GM19463 (cell line): Measurements from ENCODE around the gene FREM1.

ENCODE experiments used
- ATAC-seq: cut with Tn5 transposase; IDR thresholded peaks from one replicate; pipeline ENCODE4 v1.9.1; 2021; ENCODE audit warnings: mild to moderate bottlenecking, moderate library complexity; ENCODE audit not compliant: unreplicated experiment

Gene FREM1

DNA sequence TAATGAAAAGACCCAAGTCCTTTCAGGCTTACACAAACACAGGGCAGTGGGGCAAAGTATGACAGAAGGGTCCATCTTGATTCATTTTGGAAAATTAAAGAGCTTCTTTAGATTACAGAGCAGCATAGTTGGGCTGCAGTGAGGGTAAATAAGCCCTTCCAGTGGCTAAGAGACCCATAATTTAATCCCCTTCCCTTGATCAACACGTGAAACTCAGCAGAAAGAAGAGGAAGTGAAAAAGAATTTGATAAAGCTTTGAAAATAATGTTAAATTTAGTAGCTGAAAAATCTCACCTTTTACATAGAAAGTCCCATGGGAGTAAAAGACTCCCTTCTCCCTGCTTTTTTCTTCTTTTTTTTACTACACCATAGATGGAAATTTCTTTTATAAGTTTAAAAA lies 87.6 kb downstream of the FREM1 start:
- ATAC-seq: no peak

DNA sequence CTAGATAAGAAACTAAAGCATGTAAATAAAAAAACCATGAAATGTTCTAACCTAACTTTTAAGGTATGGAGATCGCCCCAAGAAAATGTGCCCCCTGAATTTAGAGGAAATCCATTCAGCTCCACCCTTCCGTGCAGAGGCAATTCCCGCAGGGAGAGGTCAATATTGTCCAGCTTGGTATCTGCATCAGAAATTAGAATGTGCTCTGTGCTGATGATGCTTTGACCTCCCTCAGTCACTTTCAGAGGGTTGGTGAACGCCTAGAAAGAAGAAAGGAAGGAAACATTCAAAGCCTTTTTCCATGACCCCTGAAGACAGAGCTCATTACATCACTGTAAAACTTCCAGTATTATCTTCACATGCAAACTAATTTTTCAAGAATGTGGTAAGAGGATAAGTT lies 91.0 kb downstream of the FREM1 start:
- no peak for ATAC-seq

DNA sequence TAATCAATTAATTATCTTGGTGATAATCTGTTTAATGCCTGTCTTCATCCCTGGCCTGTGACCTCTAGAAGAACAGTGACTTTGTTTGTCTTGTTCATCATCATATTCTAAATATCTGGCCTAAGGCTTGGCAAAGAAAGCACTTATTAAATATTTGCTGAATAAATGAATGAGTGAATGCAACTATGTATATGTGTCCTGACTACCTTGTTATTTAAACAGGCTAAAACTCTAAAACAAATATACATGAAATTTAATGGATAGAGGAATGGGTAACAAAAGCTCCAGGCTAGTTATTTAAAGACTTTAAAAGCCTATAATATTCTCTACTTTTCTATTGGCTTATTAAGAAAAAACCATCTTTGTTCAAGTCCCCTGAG lies 96.0 kb downstream of the FREM1 start:
- no peak for ATAC-seq

DNA sequence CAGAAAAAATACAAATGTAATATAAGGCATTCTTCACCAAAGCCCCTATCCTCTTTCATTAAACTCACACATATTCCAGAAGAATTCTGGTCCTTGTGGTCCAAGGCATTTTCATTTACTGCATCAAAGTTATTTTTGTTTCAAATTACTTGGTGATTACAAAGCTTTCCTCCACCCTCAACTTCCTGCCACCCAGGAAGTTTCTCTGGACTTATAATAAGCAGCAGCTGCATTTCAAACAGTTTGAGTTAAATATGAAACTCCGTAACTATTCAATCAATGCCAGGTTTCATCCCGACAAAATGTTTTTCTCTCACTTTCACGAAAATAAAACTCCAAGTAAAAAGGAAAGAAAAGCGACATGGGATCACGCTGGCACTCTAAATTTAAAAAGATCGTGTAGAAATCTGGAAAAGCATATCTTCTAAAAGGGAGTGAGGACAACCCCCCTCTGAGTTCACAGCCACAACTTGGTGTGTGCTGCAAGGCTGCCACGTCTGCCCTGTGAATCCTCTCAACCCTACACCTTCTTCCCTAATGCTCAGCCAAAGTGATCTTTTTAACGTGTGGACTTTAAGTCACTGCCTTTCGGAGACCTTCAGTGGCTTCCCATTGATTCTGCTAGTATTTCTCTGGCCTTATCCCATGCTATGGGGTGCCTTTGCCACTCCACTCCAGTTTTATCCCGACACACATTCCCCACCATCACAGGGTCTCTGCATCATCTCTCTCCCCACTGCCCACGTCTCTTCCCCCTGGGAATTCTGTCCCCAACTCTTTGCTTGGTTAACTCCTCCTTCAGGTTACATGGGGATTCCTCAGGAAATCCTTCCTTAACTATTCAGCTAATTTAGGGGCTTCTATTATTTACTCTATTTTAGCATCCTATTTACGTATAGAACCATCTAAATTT lies 96.6 kb downstream of the FREM1 start:
- ATAC-seq: no peak

DNA sequence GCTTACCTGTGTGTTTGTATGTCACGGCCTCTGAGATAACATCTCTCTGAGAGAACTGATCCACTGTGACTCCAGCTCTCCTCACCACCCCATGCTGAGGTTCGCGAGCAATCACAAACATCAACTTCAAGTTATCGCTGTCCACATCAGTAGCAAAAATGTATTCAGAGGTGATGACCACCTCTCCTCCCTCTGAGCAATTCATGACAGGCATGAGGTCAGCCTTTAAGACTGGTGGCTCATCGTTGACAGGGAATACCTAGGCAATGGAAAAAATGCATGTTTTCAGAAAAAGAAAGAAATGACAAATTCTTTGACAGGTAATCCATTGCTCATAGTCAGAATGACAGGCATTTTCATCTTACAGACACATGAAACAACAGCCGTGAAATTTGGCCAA lies 97.4 kb downstream of the FREM1 start:
- ATAC-seq: no peak

DNA sequence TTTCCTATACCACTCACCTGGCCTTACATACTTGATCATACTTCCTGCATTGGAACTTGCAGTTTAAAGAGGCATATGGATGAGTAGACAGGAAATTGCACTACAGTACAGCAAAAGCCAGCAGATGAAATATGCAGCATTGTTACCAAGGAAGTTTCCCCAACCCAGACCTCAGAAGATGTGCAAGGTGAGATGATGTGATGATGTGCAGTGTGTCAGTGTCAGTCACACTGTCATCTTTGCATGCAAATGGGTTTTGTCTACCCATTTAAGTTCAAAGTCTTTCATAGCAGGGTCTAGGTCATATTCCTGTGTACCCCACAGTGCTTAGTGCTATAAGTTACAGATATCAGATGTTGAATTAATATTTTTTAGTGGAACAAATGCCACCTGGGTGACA lies 98.4 kb downstream of the FREM1 start:
- ATAC-seq: no peak

DNA sequence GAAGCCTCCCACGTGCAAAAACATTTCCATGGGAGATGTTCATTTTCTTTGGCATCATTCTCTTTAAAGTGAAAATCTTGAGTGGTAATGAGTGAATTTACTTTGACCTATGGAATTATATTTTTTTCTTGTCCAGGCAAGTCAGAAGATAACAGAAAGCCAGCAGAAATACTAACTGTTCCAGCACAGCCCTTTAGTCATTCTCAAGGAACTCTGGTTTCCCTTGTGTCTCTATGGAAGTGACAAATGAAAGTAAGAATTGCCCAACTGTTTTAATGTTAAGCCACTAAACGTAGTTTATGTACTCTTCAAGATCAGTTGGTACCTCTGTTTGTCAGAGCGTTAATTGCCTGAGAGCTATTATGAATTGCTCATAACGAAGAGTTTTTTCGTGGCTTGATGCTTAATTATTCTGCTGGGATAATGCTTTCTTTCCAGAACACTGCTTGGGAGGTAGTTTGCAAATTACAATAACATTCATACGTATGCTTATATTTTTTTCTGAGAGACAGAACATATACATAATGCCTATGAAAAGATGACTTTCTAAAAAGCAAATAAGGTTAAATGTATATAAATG lies 103.2 kb downstream of the FREM1 start:
- ATAC-seq: no peak

DNA sequence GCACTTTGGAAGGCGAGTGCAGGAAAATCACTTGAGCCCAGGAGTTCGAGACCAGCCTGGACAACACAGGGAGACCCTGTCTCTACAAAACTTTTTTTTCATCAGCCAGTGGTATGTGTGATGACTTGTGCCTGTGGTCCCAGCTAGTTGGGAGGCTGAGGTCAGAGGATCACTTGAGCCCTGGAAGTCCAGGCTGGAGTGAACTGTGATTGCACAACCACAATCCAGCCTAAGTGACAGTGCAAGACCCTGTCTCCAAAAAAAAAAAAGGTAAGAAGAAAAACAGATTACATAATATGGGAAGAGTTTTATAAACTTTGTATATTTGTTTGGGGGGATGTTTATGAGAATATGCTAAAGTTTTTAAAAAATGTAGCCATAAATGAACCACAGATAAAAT lies 111.2 kb downstream of the FREM1 start:
- ATAC-seq: no peak

DNA sequence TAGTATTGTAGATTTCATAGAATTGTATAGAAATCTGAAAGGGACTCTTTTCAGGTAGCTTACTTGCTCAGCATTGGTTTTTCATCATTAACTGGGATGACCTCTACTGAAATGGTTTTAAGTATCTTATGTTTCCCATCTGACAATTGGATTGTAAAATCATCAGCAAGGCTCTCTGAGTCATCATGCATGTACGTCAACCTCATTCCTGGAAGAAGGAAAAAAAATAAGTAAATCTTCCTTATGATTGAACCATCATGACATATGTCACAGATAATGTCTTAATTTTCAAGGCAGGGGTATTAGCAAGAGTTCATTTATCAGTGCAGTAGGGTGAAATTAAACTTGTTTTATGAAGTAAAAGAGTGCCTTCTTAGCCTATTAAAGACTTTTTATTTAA lies 112.8 kb downstream of the FREM1 start:
- ATAC-seq: no peak

DNA sequence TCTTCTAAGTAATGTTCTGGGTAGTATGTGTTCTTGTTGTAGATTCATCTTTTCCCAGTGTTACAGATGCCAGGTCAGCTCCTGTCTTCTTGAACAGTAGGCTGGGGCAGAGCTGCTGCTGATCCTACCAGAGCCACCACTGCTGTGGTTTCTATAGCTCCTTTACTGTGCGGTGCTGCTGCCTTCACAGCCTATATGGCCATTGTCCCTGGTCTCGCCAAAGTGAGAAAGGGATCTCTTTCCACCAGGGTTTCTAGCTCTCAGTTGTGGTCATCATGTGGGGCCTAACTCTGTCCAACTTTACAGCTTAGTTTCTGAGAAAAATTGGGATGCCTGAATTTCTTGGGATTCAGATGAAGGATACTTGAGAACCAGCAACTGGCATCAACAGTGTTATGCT lies 116.8 kb downstream of the FREM1 start:
- ATAC-seq: no peak

DNA sequence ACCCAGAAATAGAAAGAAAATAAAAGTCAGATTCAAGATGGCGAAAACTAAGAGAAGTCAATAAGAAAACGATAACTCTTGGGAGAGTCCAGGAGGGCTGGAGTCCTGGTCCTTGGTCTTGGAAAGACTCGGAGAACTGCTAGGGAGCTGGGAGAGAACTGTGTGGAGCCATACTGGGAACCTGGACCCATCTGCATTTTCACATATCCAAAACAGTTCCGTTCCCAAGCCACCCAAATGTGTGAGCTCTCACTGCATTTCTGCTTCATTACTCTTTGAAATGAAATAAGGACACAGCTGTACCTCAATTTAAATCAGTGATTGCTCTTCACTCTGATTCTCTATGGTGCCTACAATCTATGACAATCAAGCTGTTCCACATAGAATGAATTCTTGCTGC lies 119.6 kb downstream of the FREM1 start:
- ATAC-seq: no peak

DNA sequence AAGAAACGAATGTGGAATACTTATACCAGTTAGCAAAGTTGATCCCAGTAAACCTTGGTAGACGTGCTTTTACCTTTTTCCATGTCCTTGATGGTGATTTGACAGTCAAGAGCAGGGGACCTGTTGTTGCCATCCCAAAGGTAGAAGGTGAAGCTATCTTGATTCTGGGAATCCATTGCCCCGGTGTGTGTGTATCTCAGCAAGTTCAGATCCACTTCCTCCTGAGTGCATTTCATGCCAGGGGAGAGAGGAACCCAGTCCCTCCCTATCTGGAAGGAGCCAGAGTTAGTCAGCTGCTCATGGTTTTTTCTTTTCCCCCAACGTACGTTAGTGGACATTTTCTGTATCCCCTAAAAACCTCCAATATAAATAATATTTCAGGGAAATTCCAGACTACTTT lies 121.4 kb downstream of the FREM1 start:
- no peak for ATAC-seq

DNA sequence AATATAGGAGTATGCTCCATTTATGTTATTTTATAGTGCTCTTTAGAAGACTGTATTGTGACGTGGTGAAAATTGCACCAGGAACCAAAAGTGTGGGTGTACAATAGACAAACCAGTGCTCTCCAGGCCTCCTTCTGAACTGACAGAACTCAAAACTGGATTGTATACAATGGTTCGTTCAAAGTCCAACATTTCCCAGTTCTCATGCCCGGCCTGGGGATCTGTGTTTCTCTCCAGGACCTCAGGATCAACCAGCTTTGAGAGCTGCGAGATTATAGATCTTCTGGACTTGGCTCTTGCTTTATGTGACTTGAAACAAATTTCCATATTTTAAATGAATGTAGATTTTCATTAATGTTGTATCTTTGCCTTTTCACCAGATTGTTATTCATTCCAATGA lies 126.9 kb downstream of the FREM1 start:
- ATAC-seq: no peak

DNA sequence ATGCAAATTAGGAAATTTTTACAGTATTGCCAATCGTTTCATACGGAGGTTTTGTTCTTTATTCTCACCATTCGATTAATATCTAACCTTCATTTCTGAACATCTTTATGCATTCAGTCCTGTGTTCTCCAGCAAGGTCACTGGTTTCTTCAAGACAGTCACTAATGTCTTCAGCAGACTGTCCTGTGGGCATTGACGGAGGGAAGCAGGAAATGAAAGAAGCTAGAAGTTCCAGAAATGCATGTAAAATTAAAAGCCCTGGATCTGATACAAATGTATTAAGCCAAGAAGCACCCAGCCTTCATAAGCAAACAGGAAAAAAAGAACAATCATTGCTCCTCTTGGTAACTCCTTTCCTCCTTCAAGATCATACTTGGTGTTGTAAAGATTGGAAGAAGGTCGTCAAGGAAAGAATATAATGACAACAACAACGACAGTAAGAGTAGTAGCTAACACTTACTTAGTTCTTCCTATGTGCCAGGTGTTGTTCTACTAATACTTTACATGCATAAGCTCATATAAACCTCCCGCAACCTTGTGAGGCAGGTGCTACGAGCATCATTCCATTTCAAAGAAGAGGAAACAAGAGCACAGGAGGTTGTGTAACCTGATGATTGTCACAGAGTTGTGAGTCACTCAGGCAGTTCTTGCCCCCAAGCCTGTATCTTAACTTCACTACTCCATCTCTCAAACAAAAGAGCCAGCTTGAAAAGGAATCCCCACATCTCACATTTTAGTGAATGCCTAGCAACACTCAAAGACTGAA lies 127.8 kb downstream of the FREM1 start:
- ATAC-seq: no peak

DNA sequence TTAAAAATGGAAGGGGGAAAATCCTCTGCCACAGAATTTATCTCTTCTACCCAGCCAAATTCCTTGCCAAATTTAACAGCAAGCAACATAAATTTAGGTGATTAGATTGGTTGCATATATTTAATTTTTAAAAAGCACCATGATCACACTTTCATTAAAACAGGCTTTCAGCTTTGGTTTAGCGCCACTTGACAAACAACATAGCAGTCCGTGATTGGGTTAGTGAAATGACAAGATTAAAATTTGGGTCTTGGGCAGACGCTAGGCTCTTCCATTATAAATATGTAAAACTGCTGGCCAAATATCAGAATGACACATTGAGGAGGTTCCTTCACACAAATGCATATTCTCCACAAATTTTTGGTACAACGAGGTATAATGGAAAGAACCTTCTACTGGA lies 129.5 kb downstream of the FREM1 start:
- ATAC-seq: no peak

DNA sequence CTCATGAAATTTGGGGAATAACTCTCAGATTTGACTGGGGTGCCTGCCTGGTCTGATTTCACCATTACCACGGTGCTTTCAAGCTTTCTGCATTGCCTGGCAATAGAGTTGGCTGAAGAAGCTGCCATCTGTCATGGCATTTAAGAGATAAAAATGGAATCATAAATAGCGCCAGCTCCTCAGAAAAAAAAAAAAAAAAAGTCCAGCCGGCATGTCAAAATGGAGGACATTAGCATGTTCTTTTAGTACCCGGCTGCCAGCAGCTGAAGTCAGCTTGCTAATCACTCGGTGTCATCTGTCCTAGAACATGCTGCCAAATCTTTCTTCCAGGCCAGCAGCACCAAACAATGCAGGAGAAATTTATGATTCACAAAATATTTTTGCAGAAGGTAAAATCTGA lies 130.0 kb downstream of the FREM1 start:
- no peak for ATAC-seq

DNA sequence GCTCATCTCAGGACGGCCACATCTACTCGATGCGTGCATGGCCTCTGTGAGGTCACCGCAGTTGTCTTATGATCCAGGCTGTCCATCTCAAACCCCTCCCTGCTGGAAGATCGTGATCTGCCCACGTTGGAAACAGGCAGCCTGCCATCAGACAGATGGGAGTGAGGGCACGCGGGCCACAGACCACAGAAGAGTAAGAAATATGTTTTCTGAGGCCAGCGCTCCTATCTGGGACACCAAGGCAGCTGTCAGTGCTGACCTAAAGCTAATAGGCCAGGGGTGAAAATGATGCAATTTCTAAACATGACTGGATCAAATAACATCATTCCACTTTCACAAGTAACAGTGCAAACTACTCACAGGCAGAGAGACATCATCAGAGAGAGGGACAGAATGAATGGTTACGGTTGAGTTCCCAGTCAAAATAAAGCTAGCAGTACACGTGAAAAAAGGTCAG lies 130.6 kb downstream of the FREM1 start:
- no peak for ATAC-seq

DNA sequence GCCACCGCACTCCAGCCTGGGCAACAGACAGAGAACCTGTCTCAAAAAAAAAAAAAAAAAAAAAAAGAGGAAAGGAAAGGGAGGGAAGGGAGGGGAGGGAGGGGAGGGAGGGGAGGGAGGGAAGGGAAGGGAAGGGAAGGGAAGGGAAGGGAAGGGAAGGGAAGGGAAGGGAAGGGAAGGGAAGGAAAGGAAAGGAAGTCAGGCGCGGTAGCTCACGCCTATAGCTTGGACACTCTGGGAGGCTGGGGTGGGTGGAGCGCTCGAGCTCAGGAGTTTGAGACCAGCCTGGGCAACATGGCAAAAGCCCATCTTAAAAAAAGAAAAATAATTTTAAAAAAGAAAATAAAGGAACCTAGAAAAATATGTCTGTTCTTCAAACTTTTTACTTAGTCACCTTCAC lies 131.7 kb downstream of the FREM1 start:
- no peak for ATAC-seq

DNA sequence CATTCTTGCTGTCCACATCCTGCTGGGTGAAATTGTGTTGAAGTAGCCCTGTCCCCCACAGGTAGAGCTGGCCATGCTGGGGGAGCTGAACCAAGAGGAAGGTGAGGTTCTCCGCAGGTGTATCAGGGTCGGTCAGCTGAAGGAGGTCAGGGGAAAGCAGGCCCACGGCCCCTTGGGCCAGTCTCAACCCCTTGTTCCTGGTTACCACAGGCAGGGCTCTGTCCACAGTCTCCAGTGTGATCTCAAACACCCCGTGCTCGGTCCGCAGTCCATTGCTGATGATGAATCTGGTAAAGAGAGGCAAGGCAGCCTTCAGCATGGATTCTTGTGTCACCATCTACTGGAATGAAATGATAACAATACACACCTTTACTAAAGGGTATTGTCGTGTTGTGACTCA lies 134.3 kb downstream of the FREM1 start:
- no peak for ATAC-seq

DNA sequence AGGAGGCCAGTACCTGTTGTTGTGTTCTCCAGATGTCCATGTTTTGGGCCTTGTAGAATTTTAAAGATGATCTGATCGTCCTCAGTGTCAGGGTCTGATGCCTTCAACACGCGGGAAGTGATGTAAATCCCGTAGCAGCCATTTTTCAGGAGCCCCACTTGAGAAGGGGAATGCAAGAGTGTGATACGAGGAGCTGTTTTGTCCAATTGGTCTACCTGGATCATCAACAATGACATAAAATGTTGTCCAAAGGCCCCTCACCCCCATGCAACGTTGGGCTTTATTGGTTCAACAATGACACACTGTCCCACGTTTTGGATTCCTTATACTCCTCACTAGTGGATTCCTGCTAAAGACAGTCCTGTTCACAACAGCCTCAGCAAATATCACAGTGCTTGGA lies 139.6 kb downstream of the FREM1 start:
- no peak for ATAC-seq

DNA sequence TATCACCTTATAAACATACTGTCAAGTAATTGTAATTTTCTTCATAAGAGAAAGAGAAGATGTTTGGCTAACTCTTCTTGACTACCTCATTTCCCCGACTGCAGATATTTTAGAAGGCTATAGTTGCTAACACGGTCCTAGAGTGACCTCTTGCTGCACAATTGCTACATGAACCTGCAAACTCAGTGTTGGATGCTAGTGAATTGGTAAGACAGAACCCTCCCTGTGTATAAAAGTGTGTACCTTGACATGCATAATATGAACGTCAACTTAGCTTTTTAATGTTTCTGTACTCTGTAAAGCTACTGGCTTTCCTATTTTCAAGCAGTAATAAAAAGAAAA lies 141.0 kb downstream of the FREM1 start:
- ATAC-seq: no peak
